Measurements from ENCODE around the gene ARHGEF4. TPM values are rescaled to one million over a fixed set of nuclear protein-coding genes. Genes with fewer than 3 reads are reported as not detected.

ARHGEF4 gene
- total RNA-seq, 1 experiment from 2014 or later, result 21.8 TPM

- no peak for TF ChIP-seq ZSCAN18 (CRISPR knock-in tag; IDR thresholded peaks at IDR 0.05)
- TF ChIP-seq NR2C2 (CRISPR knock-in tag; IDR thresholded peaks at IDR 0.05), result no peak
- no peak for TF ChIP-seq HMGA2 (CRISPR knock-in tag; IDR thresholded peaks at IDR 0.05)
- TF ChIP-seq IRF2 (CRISPR knock-in tag; IDR thresholded peaks at IDR 0.05; ENCODE audit: borderline replicate concordance, low read depth), result no peak
- no peak for TF ChIP-seq E2F1 (CRISPR knock-in tag; IDR thresholded peaks at IDR 0.05)
- no peak for TF ChIP-seq JUN (CRISPR knock-in tag; IDR thresholded peaks at IDR 0.05)
These were observed 45.7 kb upstream of the ARHGEF4 start (continued) for GRCh38 chr2:130790804-130791616.

- DNase-seq (ENCODE audit: low spot score) (no peak), ATAC-seq (no peak)
- TF ChIP-seq FOXJ3 (CRISPR knock-in tag; IDR thresholded peaks at IDR 0.05; ENCODE audit: borderline replicate concordance) (no peak), SP1 (CRISPR knock-in tag; conservative IDR thresholded peaks at IDR 0.05) (no peak), RORB (CRISPR knock-in tag; IDR thresholded peaks at IDR 0.05) (no peak), PRRX2 (CRISPR knock-in tag; IDR thresholded peaks at IDR 0.05) (no peak), TP53 (CRISPR knock-in tag; IDR thresholded peaks at IDR 0.05) (no peak), NR2C2 (CRISPR knock-in tag; IDR thresholded peaks at IDR 0.05) (no peak), USF1 (CRISPR knock-in tag; IDR thresholded peaks at IDR 0.05) (no peak), ZNF138 (CRISPR knock-in tag; conservative IDR thresholded peaks at IDR 0.05) (no peak), MYBL2 (CRISPR knock-in tag; IDR thresholded peaks at IDR 0.05) (no peak), ZSCAN18 (CRISPR knock-in tag; IDR thresholded peaks at IDR 0.05) (no peak), STAT6 (CRISPR knock-in tag; conservative IDR thresholded peaks at IDR 0.05; ENCODE audit: low read depth) (no peak), ZNF219 (CRISPR knock-in tag; IDR thresholded peaks at IDR 0.05; ENCODE audit: borderline replicate concordance) (no peak)
- no peaks in the 10 kb centered on the region for H3K36me3 Mint-ChIP-seq
- POLR2A ChIA-PET, result no interaction called here
- H3K4me3 Mint-ChIP-seq, result no peak overlapping the region
- CTCF ChIA-PET, result interaction anchor here (0.8 kb wide), 1 partner anchor 82 kb away, joined by 3 read pairs; no protein-coding TSS in a partner anchor
- H3K27ac Mint-ChIP-seq, result no peak overlapping the region
- peaks cover 6% of the 10 kb centered on the region for H3K4me1 Mint-ChIP-seq
- H3K27me3 Mint-ChIP-seq (ENCODE audit: low read depth), result no peaks in the 10 kb centered on the region; the same call in 1 of the 2 replicates
- H3K9me3 Mint-ChIP-seq, result no peaks in the 10 kb centered on the region
These were observed 45.1 kb upstream of the ARHGEF4 start for GRCh38 chr2:130791617-130791939.

DNA sequence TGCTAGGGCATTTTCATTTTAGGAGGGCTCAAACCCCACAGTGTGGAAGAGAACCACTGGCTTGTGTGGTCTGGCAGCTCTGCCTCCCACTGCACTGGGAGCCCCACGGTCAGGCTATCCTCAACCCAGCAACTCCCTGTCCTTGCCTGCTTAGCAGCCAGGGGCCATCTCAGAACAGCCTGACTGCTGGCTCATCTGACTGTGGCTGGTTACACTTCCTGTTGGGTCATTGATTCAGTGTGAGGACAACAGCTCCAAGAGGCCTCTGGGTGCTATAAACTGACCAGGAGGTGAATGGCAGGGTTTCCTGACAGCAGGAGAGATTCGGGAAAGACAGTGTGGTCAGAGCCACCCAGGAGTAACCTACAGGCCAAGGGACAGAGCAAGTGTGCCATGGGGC lies 41.3 kb upstream of the ARHGEF4 start:
- ATAC-seq (no peak), DNase-seq (ENCODE audit: low spot score) (no peak)
- POLR2A ChIA-PET, result no interaction called here
- Mint-ChIP-seq H3K27me3 (ENCODE audit: low read depth) (peaks cover 20% of the 10 kb centered on the region), H3K36me3 (no peaks in the 10 kb centered on the region), H3K4me1 (peaks cover 20% of the 10 kb centered on the region), H3K9me3 (no peaks in the 10 kb centered on the region), H3K27ac (no peak overlapping the region), H3K4me3 (no peak overlapping the region)
- CTCF ChIA-PET, result interaction anchor here (0.6 to 4.4 kb wide), 5 partner anchors 18 to 200 kb away, joined by 3 to 35 read pairs (median 5); no protein-coding TSS in a partner anchor
- TF ChIP-seq JUN (CRISPR knock-in tag; IDR thresholded peaks at IDR 0.05) (no peak), CREM (CRISPR knock-in tag; IDR thresholded peaks at IDR 0.05) (no peak), RELA (CRISPR knock-in tag; IDR thresholded peaks at IDR 0.05; ENCODE audit: borderline replicate concordance) (no peak), CBFB (CRISPR knock-in tag; IDR thresholded peaks at IDR 0.05; ENCODE audit: low read depth) (no peak), RORB (CRISPR knock-in tag; IDR thresholded peaks at IDR 0.05) (no peak)
- TF ChIP-seq, protein P1, sequence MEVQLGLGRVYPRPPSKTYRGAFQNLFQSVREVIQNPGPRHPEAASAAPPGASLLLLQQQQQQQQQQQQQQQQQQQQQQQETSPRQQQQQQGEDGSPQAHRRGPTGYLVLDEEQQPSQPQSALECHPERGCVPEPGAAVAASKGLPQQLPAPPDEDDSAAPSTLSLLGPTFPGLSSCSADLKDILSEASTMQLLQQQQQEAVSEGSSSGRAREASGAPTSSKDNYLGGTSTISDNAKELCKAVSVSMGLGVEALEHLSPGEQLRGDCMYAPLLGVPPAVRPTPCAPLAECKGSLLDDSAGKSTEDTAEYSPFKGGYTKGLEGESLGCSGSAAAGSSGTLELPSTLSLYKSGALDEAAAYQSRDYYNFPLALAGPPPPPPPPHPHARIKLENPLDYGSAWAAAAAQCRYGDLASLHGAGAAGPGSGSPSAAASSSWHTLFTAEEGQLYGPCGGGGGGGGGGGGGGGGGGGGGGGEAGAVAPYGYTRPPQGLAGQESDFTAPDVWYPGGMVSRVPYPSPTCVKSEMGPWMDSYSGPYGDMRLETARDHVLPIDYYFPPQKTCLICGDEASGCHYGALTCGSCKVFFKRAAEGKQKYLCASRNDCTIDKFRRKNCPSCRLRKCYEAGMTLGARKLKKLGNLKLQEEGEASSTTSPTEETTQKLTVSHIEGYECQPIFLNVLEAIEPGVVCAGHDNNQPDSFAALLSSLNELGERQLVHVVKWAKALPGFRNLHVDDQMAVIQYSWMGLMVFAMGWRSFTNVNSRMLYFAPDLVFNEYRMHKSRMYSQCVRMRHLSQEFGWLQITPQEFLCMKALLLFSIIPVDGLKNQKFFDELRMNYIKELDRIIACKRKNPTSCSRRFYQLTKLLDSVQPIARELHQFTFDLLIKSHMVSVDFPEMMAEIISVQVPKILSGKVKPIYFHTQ (CRISPR knock-in tag; IDR thresholded peaks at IDR 0.05), result no peak
- TF ChIP-seq, protein P2, sequence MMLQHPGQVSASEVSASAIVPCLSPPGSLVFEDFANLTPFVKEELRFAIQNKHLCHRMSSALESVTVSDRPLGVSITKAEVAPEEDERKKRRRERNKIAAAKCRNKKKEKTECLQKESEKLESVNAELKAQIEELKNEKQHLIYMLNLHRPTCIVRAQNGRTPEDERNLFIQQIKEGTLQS (CRISPR knock-in tag; conservative IDR thresholded peaks at IDR 0.05), result no peak
